PFSK-1 (cell line): Measurements from ENCODE around the gene GLRB.

Experiments
- FOXP2 ChIP-seq: optimal IDR thresholded peaks from 2 replicates; pipeline ENCODE3; 2011; ENCODE audit warnings: borderline replicate concordance, control low read depth, inconsistent platforms; ENCODE audit not compliant: insufficient read depth; ENCODE audit errors: extremely low read length, extremely low read depth
- POLR2AphosphoS5 ChIP-seq: IDR thresholded peaks from 2 replicates; pipeline ENCODE4 v1.6.1; 2012; ENCODE audit warnings: low read depth, mild to moderate bottlenecking, control low read depth, low read length, moderate library complexity
- SIN3A ChIP-seq: IDR thresholded peaks from 2 replicates; pipeline ENCODE4 v1.6.1; 2012; ENCODE audit warnings: mild to moderate bottlenecking, low read length, moderate library complexity, borderline replicate concordance; ENCODE audit not compliant: insufficient read depth
- TAF1 ChIP-seq: IDR thresholded peaks from 2 replicates; pipeline ENCODE4 v1.6.1; 2012; ENCODE audit warnings: low read length, control low read depth, borderline replicate concordance; ENCODE audit not compliant: insufficient read depth
- TF ChIP-seq, protein P1 (sequence below), 2 experiments: IDR thresholded peaks; 2 replicates each; pipeline versions ENCODE4 v1.6.1 to v1.8.0; 2011 to 2012; ENCODE audit warnings: low read depth in 2 of 2, low read length in 2 of 2, control low read depth in 1 of 2, inconsistent platforms in 1 of 2, mild to moderate bottlenecking in 1 of 2, moderate library complexity in 1 of 2; ENCODE audit not compliant: insufficient read depth in 1 of 2

GLRB gene

DNA sequence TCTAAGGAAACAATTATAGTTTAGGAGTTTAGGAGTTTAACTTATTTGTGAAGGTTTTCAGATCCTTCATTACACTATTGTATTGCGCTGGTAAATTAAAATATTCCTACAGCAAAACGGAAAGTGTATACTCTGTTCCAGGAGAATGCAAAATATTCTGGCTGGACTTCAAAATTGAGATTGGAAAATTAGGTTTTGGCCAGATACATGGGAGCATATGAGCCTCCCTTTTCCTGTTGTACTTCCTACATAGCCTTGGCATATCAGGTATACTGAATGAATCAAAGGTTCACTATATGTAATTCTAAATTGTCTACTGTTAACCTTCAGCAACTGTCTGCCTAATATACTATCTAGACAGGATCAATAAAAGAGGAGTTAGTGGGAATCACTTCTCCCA lies 119.4 kb downstream of the GLRB start:
- no peak for TF ChIP-seq TAF1
- no peak for TF ChIP-seq FOXP2
- TF ChIP-seq, protein P1, sequence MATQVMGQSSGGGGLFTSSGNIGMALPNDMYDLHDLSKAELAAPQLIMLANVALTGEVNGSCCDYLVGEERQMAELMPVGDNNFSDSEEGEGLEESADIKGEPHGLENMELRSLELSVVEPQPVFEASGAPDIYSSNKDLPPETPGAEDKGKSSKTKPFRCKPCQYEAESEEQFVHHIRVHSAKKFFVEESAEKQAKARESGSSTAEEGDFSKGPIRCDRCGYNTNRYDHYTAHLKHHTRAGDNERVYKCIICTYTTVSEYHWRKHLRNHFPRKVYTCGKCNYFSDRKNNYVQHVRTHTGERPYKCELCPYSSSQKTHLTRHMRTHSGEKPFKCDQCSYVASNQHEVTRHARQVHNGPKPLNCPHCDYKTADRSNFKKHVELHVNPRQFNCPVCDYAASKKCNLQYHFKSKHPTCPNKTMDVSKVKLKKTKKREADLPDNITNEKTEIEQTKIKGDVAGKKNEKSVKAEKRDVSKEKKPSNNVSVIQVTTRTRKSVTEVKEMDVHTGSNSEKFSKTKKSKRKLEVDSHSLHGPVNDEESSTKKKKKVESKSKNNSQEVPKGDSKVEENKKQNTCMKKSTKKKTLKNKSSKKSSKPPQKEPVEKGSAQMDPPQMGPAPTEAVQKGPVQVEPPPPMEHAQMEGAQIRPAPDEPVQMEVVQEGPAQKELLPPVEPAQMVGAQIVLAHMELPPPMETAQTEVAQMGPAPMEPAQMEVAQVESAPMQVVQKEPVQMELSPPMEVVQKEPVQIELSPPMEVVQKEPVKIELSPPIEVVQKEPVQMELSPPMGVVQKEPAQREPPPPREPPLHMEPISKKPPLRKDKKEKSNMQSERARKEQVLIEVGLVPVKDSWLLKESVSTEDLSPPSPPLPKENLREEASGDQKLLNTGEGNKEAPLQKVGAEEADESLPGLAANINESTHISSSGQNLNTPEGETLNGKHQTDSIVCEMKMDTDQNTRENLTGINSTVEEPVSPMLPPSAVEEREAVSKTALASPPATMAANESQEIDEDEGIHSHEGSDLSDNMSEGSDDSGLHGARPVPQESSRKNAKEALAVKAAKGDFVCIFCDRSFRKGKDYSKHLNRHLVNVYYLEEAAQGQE (IDR thresholded peaks at IDR 0.05; ENCODE audit: insufficient read depth in 1 of 2, low read depth in 2 of 2, low read length in 2 of 2): no peak
- no peak for TF ChIP-seq POLR2AphosphoS5
- TF ChIP-seq SIN3A: no peak

- TF ChIP-seq, protein P1 (IDR thresholded peaks at IDR 0.05; ENCODE audit: insufficient read depth in 1 of 2, low read depth in 2 of 2, low read length in 2 of 2): no peak
- TF ChIP-seq TAF1: no peak
These were observed 120.1 kb downstream of the GLRB start for GRCh38 chr4:157196046-157196445.

GRCh38 chr4:157204634-157205244 lies 128.8 kb downstream of the GLRB start:
- TF ChIP-seq FOXP2 (no peak), POLR2AphosphoS5 (no peak), SIN3A (no peak), TAF1 (no peak)
- TF ChIP-seq, protein P1 (IDR thresholded peaks at IDR 0.05; ENCODE audit: insufficient read depth in 1 of 2, low read depth in 2 of 2, low read length in 2 of 2): no peak

- TF ChIP-seq TAF1 (no peak), FOXP2 (no peak), SIN3A (no peak), POLR2AphosphoS5 (no peak)
- TF ChIP-seq, protein P1 (IDR thresholded peaks at IDR 0.05; ENCODE audit: insufficient read depth in 1 of 2, low read depth in 2 of 2, low read length in 2 of 2): no peak
These were observed 141.8 kb downstream of the GLRB start for GRCh38 chr4:157217708-157218107.
